Peyer's patch (tissue), 4 donors: ENCODE data around the gene WAS.
"Not testable (repeated sequence)": the region's sequence is repeated elsewhere in the genome, so short reads cannot be mapped to it uniquely, and the experiment has no call there.

Experiments
- CTCF ChIP-seq, 6 experiments: fragments of 450-650 bp in 4 of 6; fragments of 200-600 bp in 2 of 6; sonication (generic) in 1 of 6; IDR thresholded peaks; one replicate each; pipeline ENCODE4 v1.5.1; 2017 to 2019; ENCODE audit warnings: antibody characterized with exemption in 6 of 6, mild to moderate bottlenecking in 3 of 6, moderate library complexity in 1 of 6
- POLR2A ChIP-seq, 2 donors: fragments of 450-650 bp; IDR thresholded peaks; one replicate each; pipeline ENCODE4 v1.5.1; 2017; ENCODE audit warnings: antibody characterized with exemption in 2 of 2, mild to moderate bottlenecking in 2 of 2, moderate library complexity in 2 of 2

- not testable (repeated sequence) for TF ChIP-seq CTCF, POLR2A (IDR thresholded peaks at IDR 0.05)
Measured at GRCh38 chrX:48691746-48692145, 8.1 kb downstream of the WAS start.
